HG02610 (cell line): Measurements from ENCODE around the gene SYT4.
"Not testable (repeated sequence)": the region's sequence is repeated elsewhere in the genome, so short reads cannot be mapped to it uniquely, and the experiment has no call there.

Experiments
- ATAC-seq: cut with Tn5 transposase; IDR thresholded peaks from one replicate; pipeline ENCODE4 v1.9.1; 2021; ENCODE audit warnings: mild to moderate bottlenecking, moderate library complexity; ENCODE audit not compliant: unreplicated experiment

The SYT4 gene

DNA sequence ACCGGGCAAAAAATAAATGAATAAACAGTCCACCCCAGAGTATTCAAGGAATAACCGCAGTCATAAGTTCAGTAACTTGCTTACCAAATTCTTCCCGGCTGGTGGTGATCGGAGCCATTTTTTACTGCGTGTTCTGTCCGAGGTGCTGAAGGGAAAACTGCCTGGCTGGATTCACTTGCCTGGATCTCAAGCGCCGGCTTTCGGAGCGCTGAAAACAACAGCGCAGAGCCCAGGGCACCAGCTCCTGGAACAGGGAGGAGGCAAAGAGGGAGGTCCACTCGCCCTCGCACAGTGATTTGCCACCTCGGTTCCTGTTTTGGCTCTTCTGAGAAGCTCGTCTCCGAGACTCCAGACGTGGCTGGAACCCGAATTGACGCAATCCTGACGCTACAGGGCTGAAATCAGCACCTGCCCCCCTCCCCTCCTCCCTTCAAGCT lies at the start of gene SYT4:
TSS of gene SYT4 (minus strand) at position 327 of the 437 bp plus-strand sequence. CDS start at position 118, 209 bp downstream.
- ATAC-seq = no peak

- no peak for ATAC-seq
These were observed 44.8 kb upstream of the SYT4 start for GRCh38 chr18:43322132-43322531.

DNA sequence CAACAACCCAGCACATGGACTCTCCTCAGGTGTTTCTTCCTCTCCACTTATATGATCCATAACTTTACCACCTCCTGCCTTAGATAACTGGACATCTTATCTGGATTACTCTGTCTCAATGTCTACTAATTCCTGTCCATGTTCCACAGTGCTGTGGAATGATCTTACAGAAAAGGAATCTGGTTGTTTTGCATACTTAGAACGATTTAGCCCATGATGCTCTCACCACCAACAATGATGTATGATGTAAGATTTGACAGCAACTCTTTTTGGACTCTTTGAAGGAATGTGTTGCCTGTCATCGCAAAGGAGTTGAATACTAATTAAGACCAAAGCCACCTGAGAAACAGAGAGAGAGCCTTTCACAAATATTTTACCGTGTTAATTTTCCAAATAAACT lies 37.7 kb upstream of the SYT4 start:
- ATAC-seq = no peak

DNA sequence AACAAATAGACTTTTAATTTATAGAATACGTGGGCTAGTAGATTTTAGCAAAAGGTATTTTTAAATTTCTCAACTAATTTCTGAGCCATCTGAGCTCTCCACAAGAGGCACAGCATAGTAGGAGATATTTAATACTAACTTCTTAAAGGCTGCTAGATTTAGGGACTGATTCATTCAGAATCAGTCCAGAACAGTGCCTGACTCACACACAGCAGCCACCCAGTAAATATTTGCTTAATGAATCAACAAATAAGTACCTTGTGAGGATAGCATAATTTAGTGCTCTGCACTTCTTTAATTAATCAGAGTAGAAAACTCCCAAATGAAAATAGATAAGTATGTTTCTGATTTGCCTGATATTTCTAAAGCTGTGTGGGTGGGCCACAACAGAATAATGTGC lies 35.6 kb upstream of the SYT4 start:
- ATAC-seq = no peak

- no peak for ATAC-seq
These were observed 32.9 kb upstream of the SYT4 start for GRCh38 chr18:43310239-43310638.

- no peak for ATAC-seq
These were observed 26.1 kb upstream of the SYT4 start for GRCh38 chr18:43303376-43303775.

DNA sequence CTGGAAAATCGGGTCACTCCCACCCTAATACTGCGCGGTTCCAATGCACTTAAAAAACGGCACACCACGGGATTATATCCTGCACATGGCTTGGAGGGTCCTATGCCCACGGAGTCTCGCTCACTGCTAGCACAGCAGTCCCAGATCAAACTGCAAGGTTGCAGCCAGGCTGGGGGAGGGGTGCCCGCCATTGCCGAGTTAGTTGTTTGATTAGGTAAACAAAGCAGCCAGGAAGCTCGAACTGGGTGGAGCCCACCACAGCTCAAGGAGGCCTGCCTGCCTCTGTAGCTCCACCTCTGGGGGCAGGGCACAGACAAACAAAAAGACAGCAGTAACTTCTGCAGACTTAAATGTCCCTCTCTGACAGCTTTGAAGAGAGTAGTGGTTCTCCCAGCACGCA lies 8.9 kb upstream of the SYT4 start:
- not testable (repeated sequence) for ATAC-seq

DNA sequence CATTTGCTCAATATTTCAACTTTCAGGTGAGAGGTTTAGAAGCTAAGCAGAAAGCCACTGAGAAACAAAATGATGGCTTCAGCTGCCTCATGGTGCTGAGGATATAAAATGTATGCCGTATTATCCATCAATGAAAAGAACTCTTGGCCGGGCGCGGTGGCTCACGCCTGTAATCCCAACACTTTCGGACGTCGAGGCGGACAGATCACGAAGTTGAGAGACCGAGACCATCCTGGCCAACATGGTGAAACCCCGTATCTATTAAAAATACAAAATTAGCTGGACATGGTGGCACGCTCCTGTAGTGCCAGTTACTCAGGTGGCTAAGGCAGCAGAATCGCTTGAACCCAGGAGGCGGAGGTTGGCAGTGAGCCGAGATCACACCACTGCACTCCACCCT lies 6.0 kb upstream of the SYT4 start:
- ATAC-seq = no peak

DNA sequence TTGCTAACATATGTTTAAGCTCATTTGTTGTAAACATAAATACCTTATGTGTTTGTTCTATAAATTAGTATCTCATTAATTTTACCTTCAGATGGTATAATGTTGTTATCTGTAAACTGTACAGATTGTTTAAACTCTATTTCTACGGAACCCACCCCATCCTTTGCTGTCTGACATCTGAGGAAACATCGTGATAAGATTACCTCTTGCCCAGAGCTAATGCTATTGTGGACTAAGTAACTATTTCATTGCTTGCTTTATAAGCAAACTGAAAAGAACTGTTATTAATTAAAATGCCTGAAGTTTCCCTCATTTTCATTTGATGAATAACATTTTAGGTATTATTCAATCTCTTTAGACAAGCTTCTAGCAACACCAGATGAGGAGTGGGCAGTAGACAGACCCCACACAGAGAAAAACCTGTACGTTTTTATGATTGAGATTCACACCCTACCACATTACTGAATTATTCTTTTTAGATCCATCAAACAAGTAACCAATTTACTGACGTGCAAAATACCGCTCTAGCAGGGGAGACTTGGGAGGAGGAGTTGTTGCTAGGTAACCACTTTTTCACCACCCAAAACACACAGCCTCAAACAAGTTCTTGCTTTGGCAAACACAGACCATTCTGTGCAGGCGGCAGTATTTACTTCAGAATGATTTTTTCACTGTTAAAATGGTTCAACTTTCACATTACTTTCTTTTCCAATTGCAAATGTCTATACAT lies 1.9 kb upstream of the SYT4 start:
- ATAC-seq = no peak

- no peak for ATAC-seq
These were observed 1.1 kb upstream of the SYT4 start for GRCh38 chr18:43278355-43278754.

DNA sequence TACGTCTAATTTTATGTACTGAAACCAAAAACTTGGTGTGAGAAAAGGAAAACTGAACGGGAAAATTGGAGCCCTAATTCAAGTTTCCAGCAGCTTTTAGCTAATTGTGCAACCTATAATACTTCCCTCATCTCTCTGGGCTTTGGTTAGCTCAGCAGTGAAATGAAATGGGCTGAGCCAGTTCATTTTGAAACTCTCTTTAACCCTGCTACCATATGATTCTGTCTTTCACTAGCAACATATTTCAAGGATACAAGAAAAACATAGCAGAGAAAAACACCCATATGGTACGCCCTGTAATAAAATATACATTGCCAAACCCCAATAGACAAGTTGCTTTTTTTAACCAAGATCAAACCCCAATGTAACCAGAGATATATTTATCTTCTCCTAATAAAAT lies 799 bp downstream of the SYT4 start:
- ATAC-seq = no peak

GRCh38 chr18:43275546-43275945 lies 1.7 kb downstream of the SYT4 start:
- ATAC-seq = no peak

DNA sequence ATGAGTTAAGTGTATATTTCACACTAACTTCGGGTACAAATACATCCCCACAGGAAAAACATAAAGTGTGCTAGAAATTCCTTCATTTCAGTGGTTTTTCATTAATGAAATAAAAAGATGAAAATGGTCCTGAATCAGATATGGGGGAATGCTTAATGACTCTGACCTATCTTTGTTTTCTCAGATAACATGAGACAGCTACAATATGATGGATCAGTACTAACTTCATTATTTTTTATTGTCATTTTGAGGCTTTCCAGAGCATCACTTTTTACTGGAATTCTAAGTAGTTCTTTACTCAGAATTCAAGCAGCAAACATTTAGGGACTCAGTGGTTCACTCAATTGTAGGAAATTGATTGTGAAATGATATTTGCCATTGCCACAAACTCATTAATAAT lies 2.8 kb downstream of the SYT4 start:
- no peak for ATAC-seq

DNA sequence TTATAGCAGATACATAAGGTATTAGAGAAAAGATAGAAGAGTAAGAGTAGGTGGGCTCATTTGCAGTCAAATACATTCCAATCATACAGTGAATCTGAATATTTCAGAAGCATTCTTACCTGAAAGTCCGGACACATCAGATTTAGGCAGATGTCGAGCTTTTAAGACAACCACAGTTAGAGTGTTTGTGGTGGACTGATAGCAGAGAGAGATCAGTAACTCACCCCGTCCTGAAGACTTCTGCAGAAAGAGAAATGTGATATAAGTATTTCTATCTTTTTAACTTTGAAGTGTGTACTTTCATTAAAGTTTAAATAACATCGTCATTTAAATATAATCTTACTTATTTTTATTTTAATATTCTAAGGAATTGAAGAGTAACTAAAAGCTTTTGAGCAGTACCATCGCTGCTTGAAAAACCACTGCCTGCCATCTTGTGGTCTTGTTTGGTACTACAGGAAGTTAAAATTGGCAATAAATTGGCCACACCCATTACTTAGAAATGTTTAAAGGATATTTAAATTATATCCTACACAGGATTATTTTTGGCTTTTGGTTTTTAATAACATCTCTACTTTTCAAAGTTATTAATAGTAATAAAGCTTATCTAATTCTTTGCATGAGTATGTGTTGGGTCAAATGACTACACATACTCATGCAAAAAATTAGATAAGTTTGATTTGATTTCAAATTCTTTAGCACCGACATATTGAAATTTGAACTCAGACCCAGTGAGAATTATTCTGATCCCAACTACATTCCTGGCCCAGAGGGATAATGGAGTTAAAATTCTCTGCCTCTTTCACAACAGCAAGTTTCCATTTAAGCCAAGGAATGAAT lies 5.5 kb downstream of the SYT4 start:
- peak; percentile 81 for ATAC-seq

DNA sequence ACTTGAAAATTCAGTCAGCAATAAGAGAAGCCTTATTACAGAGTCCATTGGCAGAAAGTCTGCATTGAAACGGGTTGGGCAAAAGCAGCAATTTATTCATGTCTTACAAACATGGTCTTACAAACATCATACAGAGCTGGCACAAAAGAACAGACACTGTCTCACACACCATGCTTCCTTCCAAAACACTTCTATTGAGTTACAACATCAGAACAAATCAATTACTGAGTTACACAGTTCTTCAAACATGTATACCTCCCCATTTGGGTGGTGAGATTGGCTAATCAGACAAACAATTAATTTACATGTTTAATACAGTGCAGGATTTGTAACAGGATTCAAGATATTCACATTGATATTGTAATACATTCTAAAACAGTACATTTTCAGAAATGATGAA lies 9.5 kb downstream of the SYT4 start:
- ATAC-seq = no peak

GRCh38 chr18:43265465-43265864 lies 11.8 kb downstream of the SYT4 start:
- no peak for ATAC-seq

DNA sequence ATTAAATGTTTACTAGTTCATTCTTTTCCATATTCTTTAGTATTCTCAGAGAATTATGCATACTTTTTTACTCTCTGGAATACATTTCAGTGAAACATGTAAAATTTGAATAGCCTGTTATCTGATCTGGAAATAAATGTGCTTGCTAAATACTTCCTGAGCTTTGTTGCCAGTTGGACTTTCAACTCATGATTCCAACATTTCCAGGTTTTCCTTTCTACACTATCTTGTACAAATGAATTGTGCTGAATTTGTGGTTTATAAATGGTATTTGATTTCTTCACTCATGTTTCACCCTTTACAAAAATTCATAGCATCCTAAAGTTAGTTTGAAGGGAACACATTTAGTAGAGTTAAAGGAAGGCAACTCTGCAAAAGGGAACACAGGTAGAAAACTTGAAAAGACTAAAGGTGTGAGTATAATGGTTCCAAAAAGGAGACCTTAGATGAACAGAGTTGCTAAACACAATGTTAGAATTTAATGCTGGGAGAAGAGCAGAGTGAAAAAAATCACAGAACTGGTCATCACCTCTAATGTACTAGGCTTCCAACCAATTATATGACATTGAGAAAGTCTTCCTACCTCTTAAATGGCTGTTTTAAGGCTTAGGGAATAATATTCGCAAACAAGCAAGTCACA lies 28.6 kb downstream of the SYT4 start:
- no peak for ATAC-seq

- no peak for ATAC-seq
These were observed 29.3 kb downstream of the SYT4 start for GRCh38 chr18:43247944-43248343.

- no peak for ATAC-seq
These were observed 38.9 kb downstream of the SYT4 start for GRCh38 chr18:43238429-43238828.

DNA sequence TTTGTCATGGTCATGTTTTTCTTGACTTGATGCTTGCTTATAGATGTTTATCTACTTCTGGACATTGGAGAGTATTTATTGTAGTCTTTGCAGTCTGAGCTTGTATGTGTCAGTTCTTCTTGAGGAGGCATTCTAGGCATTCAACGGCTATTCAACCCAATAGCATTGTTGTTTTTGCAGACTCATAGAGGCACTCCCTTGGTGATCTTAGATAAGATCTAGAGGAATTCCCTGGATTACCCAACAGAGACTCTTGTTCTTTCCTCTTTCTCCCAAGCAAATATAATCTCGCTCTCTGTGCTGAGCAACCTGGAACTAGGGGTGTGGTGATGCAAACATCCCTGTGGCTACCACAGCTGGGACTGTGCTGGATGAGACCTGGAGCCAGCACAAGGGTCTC lies 40.4 kb downstream of the SYT4 start:
- no peak for ATAC-seq

GRCh38 chr18:43234889-43235288 lies 42.4 kb downstream of the SYT4 start:
- ATAC-seq = no peak

DNA sequence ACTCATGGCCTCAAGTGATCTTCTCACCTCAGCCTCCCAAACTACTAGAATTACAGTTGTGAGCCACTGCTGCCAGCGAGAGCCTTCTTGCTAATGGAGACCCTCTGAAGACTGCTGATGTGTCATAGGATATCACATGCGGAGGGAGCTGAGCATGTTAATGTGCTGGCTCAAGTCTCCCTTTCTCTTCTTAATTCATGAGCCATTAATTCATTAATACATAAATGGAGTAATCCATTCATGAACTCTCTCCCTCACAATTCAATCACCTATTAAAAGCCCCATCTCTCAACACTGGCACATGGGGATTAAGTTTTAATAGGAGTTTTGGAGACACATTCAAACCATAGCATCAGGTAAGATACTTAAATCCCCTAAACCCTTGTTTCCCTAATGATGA lies 54.8 kb downstream of the SYT4 start:
- no peak for ATAC-seq
